K562 (cell line): ENCODE data around the gene ZNF462.

Experiments
- CTCF ChIP-seq, 3 experiments: IDR thresholded peaks in 2 of 3; conservative IDR thresholded peaks in 1 of 3; 2 replicates each; pipeline ENCODE4 v1.5.1; 2011 to 2012; ENCODE audit warnings: low read length in 3 of 3, mild to moderate bottlenecking in 3 of 3, control low read depth in 2 of 3, improper control_type of control experiment in 1 of 3, inconsistent platforms in 1 of 3, low read depth in 1 of 3, mixed read lengths in 1 of 3, moderate library complexity in 1 of 3; ENCODE audit not compliant: insufficient read depth in 2 of 3
- ELF1 ChIP-seq: fragments of 200-800 bp; sonication (Bioruptor generic); IDR thresholded peaks from 2 replicates; pipeline ENCODE4 v1.6.1; 2016; ENCODE audit warnings: missing genetic modification characterization, missing compliant biosample characterization
- FOXK1 ChIP-seq: sonication (generic); formaldehyde crosslinking; IDR thresholded peaks from 2 replicates; pipeline ENCODE4 v1.8.0; 2022; ENCODE audit warnings: missing genetic modification reagents, mild to moderate bottlenecking, borderline replicate concordance
- GABPB1 ChIP-seq: sonication (generic); formaldehyde crosslinking; IDR thresholded peaks from 2 replicates; pipeline ENCODE4 v1.8.0; 2022; ENCODE audit warnings: mild to moderate bottlenecking, missing genetic modification reagents
- TFE3 ChIP-seq: fragments of 450-650 bp; formaldehyde crosslinking; IDR thresholded peaks from 2 replicates; pipeline ENCODE4 v1.4.0; 2020; ENCODE audit warnings: mild to moderate bottlenecking, mixed read lengths
- USF2 ChIP-seq: sonication (generic); formaldehyde crosslinking; IDR thresholded peaks from 2 replicates; pipeline ENCODE4 v1.5.0; 2020; ENCODE audit warnings: missing genetic modification reagents
- ZNF277 ChIP-seq: fragments of 250-450 bp; sonication (Bioruptor Pico); IDR thresholded peaks from 2 replicates; pipeline ENCODE4 v1.8.0; 2022; ENCODE audit warnings: inconsistent platforms, mild to moderate bottlenecking, moderate library complexity, borderline replicate concordance
- ZNF75A ChIP-seq: fragments of 450-650 bp; formaldehyde crosslinking; IDR thresholded peaks from 2 replicates; pipeline ENCODE4 v1.4.0; 2020; ENCODE audit warnings: mild to moderate bottlenecking

- TF ChIP-seq CTCF (IDR thresholded peaks at IDR 0.05 in 2 of 3, conservative IDR thresholded peaks at IDR 0.05 in 1 of 3; ENCODE audit: insufficient read depth in 2 of 3, low read depth in 1 of 3, low read length in 3 of 3) (no peak), USF2 (CRISPR knock-in tag) (no peak), GABPB1 (CRISPR knock-in tag) (no peak), ZNF75A (CRISPR knock-in tag) (no peak), ELF1 (tag) (no peak), ZNF277 (CRISPR knock-in tag) (no peak), TFE3 (no peak), FOXK1 (CRISPR knock-in tag) (no peak)
Measured at GRCh38 chr9:106828965-106829364, 34.0 kb upstream of the ZNF462 start.
